Measurements from ENCODE around the gene GMPR. TPM values are rescaled to one million over a fixed set of nuclear protein-coding genes. Genes with fewer than 3 reads are reported as not detected.
"Not testable (repeated sequence)": the region's sequence is repeated elsewhere in the genome, so short reads cannot be mapped to it uniquely, and the experiment has no call there.

The GMPR gene
- total and polyA plus RNA-seq, 2 donors (not counting 3 experiments of a cell fraction or from before 2014, with no cell fraction given), result 36.3 to 64.0 TPM

DNA sequence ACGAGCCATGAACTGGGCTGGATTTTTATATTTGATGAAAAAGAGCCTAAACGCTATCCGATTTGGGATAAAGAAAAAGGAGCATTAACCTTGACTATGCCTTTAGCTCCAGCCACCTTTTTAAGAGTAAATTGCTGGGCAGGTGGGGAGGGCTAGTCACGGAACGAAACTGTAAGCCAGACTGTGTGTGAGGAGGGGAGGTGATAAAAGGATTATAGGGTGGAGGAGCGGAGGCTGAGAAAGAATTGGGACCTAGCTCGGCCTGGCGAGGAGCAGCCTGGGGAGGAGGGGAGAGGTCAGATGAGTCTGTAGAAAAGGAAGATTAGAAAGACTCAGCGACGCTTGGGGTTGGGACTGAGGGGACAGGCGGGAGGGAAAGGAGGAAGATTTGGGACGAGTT, 24.4 kb downstream of the GMPR start:
- H2AFZ ChIP-seq (ENCODE audit: low read depth, low read length); H3K4me2 ChIP-seq (ENCODE audit: insufficient read depth, low read length); intact Hi-C loops (cut with micrococcal nuclease); DNase-seq (ENCODE audit: low read depth, low spot score); H3K4me3 ChIP-seq (replicated peaks in 1 of 3; ENCODE audit: insufficient read depth in 1 of 3, low read depth in 1 of 3, low read length in 3 of 3); H3K27me3 ChIP-seq (ENCODE audit: control insufficient read depth in 2 of 2, insufficient read depth in 2 of 2, low read length in 2 of 2); H3K9me3 ChIP-seq (replicated peaks; ENCODE audit: control insufficient read depth, insufficient read depth, low read length); FAIRE-seq; H4K20me1 ChIP-seq (replicated peaks; ENCODE audit: control insufficient read depth, extremely low read depth, insufficient read depth, low read length); H3K9me1 ChIP-seq (replicated peaks; ENCODE audit: control insufficient read depth, extremely low read depth, insufficient read depth, low read length); dilution Hi-C loops (cut with MboI; ENCODE audit: extremely low pct_ligation_motif_present, low sequenced_read_pairs); H3K79me2 ChIP-seq (ENCODE audit: control insufficient read depth, insufficient read depth, low read length); CTCF ChIA-PET; H3K27ac ChIP-seq (ENCODE audit: insufficient read depth, low read depth, low read length); BruUV-seq (replicated peaks); H3K9ac ChIP-seq (replicated peaks; ENCODE audit: extremely low read depth, insufficient read depth, low read length); POLR2A ChIA-PET; H3K4me1 ChIP-seq (ENCODE audit: control insufficient read depth, extremely low read depth, insufficient read depth, low read length); H3K36me3 ChIP-seq (ENCODE audit: control insufficient read depth in 2 of 2, extremely low read depth in 1 of 2, insufficient read depth in 2 of 2, low read length in 2 of 2): not testable (repeated sequence)

DNA sequence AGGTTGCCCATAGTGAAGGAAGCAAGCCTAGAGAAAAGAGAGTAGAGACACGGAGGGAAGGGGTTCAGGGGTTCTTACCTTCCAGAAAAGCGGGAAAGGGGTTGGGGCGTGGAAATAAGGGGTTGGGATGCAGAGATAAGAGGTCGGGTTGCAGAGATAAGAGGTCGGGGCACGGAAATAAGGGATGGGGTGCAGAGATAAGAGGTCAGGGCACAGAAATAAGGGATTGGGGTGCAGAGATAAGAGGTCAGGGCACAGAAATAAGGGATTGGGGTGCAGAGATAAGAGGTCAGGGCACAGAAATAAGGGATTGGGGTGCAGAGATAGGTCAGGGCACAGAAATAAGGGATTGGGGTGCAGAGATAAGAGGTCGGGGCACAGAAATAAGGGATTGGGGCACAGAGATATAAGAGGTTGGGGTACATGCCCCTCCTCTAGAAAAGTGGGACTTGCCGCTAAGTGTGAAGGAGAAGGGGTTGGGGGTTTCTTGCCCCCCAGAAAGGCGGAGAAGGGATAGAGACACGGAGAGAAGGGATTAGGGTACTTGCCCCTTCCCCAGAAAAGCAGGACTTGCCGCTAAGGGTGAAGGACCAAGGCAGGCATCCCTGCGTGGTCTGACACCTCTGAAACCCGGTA, 25.2 kb downstream of the GMPR start:
- H3K9me3 ChIP-seq (replicated peaks; ENCODE audit: control insufficient read depth, insufficient read depth, low read length); FAIRE-seq; H3K9me1 ChIP-seq (replicated peaks; ENCODE audit: control insufficient read depth, extremely low read depth, insufficient read depth, low read length); POLR2A ChIA-PET; H3K79me2 ChIP-seq (ENCODE audit: control insufficient read depth, insufficient read depth, low read length); intact Hi-C loops (cut with micrococcal nuclease); H3K36me3 ChIP-seq (ENCODE audit: control insufficient read depth in 2 of 2, extremely low read depth in 1 of 2, insufficient read depth in 2 of 2, low read length in 2 of 2); DNase-seq (ENCODE audit: low read depth, low spot score); H3K4me3 ChIP-seq (replicated peaks in 1 of 3; ENCODE audit: insufficient read depth in 1 of 3, low read depth in 1 of 3, low read length in 3 of 3); H3K4me1 ChIP-seq (ENCODE audit: control insufficient read depth, extremely low read depth, insufficient read depth, low read length); dilution Hi-C loops (cut with MboI; ENCODE audit: extremely low pct_ligation_motif_present, low sequenced_read_pairs); H3K4me2 ChIP-seq (ENCODE audit: insufficient read depth, low read length); H4K20me1 ChIP-seq (replicated peaks; ENCODE audit: control insufficient read depth, extremely low read depth, insufficient read depth, low read length); H3K27ac ChIP-seq (ENCODE audit: insufficient read depth, low read depth, low read length); H3K9ac ChIP-seq (replicated peaks; ENCODE audit: extremely low read depth, insufficient read depth, low read length); H2AFZ ChIP-seq (ENCODE audit: low read depth, low read length); BruUV-seq (replicated peaks); H3K27me3 ChIP-seq (ENCODE audit: control insufficient read depth in 2 of 2, insufficient read depth in 2 of 2, low read length in 2 of 2); CTCF ChIA-PET: not testable (repeated sequence)

DNA sequence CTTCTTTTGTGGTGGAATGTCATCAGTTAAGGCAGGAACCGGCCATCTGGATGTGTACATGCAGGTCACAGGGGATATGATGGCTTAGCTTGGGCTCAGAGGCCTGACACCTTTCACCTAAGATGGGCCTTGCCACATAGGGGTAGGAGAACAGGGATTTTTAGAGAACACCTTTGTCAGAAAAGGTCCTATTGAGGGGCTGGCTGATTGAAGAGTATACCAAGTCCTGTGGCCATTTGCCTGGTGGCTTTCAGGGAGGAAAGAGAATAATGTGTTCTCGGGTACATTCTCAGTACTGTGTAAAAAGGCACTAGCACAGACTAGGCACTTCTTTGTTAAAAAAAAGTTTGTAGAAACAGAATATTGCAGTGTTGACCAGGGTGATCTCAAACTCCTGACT, 26.4 kb downstream of the GMPR start:
- TF ChIP-seq JUN (IDR thresholded peaks at IDR 0.05; ENCODE audit: borderline replicate concordance, insufficient read depth, insufficient read length, low read depth) (no peak), POLR2AphosphoS5 (IDR thresholded peaks at IDR 0.05; ENCODE audit: insufficient read depth, low read depth, low read length) (no peak), POLR2A (IDR thresholded peaks at IDR 0.05; ENCODE audit: low read depth, low read length) (no peak), MYC (IDR thresholded peaks at IDR 0.05; ENCODE audit: low read depth, low read length) (no peak), GATA2 (IDR thresholded peaks at IDR 0.05; ENCODE audit: insufficient read depth, insufficient read length, low read depth, low read length) (no peak), EZH2 (IDR thresholded peaks at IDR 0.05; ENCODE audit: borderline replicate concordance, low read depth, low read length, severe bottlenecking) (no peak), FOS (IDR thresholded peaks at IDR 0.05; ENCODE audit: borderline replicate concordance, insufficient read depth, low read length) (no peak), MAX (IDR thresholded peaks at IDR 0.05; ENCODE audit: insufficient read depth, insufficient read length) (no peak)
- TF ChIP-seq, protein P1, sequence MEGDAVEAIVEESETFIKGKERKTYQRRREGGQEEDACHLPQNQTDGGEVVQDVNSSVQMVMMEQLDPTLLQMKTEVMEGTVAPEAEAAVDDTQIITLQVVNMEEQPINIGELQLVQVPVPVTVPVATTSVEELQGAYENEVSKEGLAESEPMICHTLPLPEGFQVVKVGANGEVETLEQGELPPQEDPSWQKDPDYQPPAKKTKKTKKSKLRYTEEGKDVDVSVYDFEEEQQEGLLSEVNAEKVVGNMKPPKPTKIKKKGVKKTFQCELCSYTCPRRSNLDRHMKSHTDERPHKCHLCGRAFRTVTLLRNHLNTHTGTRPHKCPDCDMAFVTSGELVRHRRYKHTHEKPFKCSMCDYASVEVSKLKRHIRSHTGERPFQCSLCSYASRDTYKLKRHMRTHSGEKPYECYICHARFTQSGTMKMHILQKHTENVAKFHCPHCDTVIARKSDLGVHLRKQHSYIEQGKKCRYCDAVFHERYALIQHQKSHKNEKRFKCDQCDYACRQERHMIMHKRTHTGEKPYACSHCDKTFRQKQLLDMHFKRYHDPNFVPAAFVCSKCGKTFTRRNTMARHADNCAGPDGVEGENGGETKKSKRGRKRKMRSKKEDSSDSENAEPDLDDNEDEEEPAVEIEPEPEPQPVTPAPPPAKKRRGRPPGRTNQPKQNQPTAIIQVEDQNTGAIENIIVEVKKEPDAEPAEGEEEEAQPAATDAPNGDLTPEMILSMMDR (IDR thresholded peaks at IDR 0.05; ENCODE audit: extremely low read depth in 1 of 2, insufficient read depth in 1 of 2, low read depth in 1 of 2, low read length in 2 of 2), result no peak
- H3K4me3 ChIP-seq (replicated peaks in 1 of 3; ENCODE audit: insufficient read depth in 1 of 3, low read depth in 1 of 3, low read length in 3 of 3), result no peak overlapping the region
- no peak for FAIRE-seq
- POLR2A ChIA-PET, result no interaction called here
- no peaks in the 10 kb centered on the region for H3K9me3 ChIP-seq (replicated peaks; ENCODE audit: control insufficient read depth, insufficient read depth, low read length)
- BruUV-seq (replicated peaks), result no TSS peak
- dilution Hi-C loops (cut with MboI; ENCODE audit: extremely low pct_ligation_motif_present, low sequenced_read_pairs), result no loop called here
- H3K27me3 ChIP-seq (ENCODE audit: control insufficient read depth in 2 of 2, insufficient read depth in 2 of 2, low read length in 2 of 2), result no peaks in the 10 kb centered on the region
- DNase-seq (ENCODE audit: low read depth, low spot score), result no peak
- H3K27ac ChIP-seq (ENCODE audit: insufficient read depth, low read depth, low read length), result no peak overlapping the region
- H3K4me2 ChIP-seq (ENCODE audit: insufficient read depth, low read length), result no peak overlapping the region
- no peak overlapping the region for H3K9ac ChIP-seq (replicated peaks; ENCODE audit: extremely low read depth, insufficient read depth, low read length)
- H3K79me2 ChIP-seq (ENCODE audit: control insufficient read depth, insufficient read depth, low read length), result no peaks in the 10 kb centered on the region
- H4K20me1 ChIP-seq (replicated peaks; ENCODE audit: control insufficient read depth, extremely low read depth, insufficient read depth, low read length), result no peaks in the 10 kb centered on the region
- intact Hi-C loops (cut with micrococcal nuclease), result no loop called here
- no peak overlapping the region for H2AFZ ChIP-seq (ENCODE audit: low read depth, low read length)
- H3K36me3 ChIP-seq (ENCODE audit: control insufficient read depth in 2 of 2, extremely low read depth in 1 of 2, insufficient read depth in 2 of 2, low read length in 2 of 2), result no peaks in the 10 kb centered on the region
- CTCF ChIA-PET, result no interaction called here
- no peaks in the 10 kb centered on the region for H3K4me1 ChIP-seq (ENCODE audit: control insufficient read depth, extremely low read depth, insufficient read depth, low read length)
- H3K9me1 ChIP-seq (replicated peaks; ENCODE audit: control insufficient read depth, extremely low read depth, insufficient read depth, low read length), result no peaks in the 10 kb centered on the region

Data from endothelial cell of umbilical vein (primary cell).